SK-N-SH (cell line): ENCODE results near the gene PROX1. TPM values are rescaled to one million over a fixed set of nuclear protein-coding genes. Genes with fewer than 3 reads are reported as not detected.

ENCODE experiments used
- CTCF ChIA-PET: fragments of 300-600, 350-600 bp; formaldehyde crosslinking; extraction: SDS; loops from one replicate; lab custom pipeline; 2021; lab: Yijun Ruan, JAX
- POLR2A ChIA-PET: fragments of 350-600 bp; sonication (Branson Sonifier 250); formaldehyde crosslinking; extraction: SDS; loops from one replicate; lab custom pipeline; 2020; ENCODE audit warnings: antibody characterized with exemption, inconsistent platforms; lab: Yijun Ruan, JAX
- DNase-seq: peaks from one replicate; pipeline ENCODE4 v3.0.0; 2012
- H2AFZ ChIP-seq: fragments of 200-600 bp; sonication (generic); 2 replicates; pipeline ENCODE4 v1.8.1; 2016; ENCODE audit warnings: antibody characterized with exemption, mild to moderate bottlenecking, low read depth
- H3F3A ChIP-seq: fragments of 200-600 bp; sonication (generic); replicated peaks from 2 replicates; pipeline ENCODE3; 2016; ENCODE audit warnings: antibody characterized with exemption, mild to moderate bottlenecking; ENCODE audit not compliant: insufficient read depth
- H3K27ac ChIP-seq, 2 experiments: fragments of 200-500 bp in 1 of 2; fragments of 200-600 bp in 1 of 2; sonication (Bioruptor generic) in 1 of 2; sonication (generic), shearing (Covaris generic) in 1 of 2; 2 replicates each; pipeline versions ENCODE4 v1.5.1 to v1.6.1; 2014 to 2016; ENCODE audit warnings: low read depth in 2 of 2, inconsistent platforms in 1 of 2, low read length in 1 of 2, mild to moderate bottlenecking in 1 of 2, mixed read lengths in 1 of 2
- H3K27me3 ChIP-seq: fragments of 200-600 bp; sonication (generic), shearing (Covaris generic); 2 replicates; pipeline ENCODE4 v1.6.1; 2016; ENCODE audit warnings: mixed run types; ENCODE audit not compliant: insufficient read depth
- H3K36me3 ChIP-seq, 2 experiments: fragments of 200-500 bp in 1 of 2; fragments of 200-600 bp in 1 of 2; sonication (Bioruptor generic) in 1 of 2; sonication (generic) in 1 of 2; replicated peaks in 1 of 2; 2 replicates each; pipeline versions ENCODE3 to v1.5.1; 2014 to 2016; ENCODE audit warnings: low read length in 1 of 2, mild to moderate bottlenecking in 1 of 2; ENCODE audit not compliant: insufficient read depth in 2 of 2, control insufficient read depth in 1 of 2
- H3K4me1 ChIP-seq, 2 experiments: fragments of 200-500 bp in 1 of 2; fragments of 200-600 bp in 1 of 2; sonication (Bioruptor generic) in 1 of 2; sonication (generic), shearing (Covaris generic) in 1 of 2; 2 replicates each; pipeline versions ENCODE4 v1.5.1 to v1.6.1; 2014 to 2016; ENCODE audit warnings: low read depth in 1 of 2, low read length in 1 of 2, mixed run types in 1 of 2; ENCODE audit not compliant: insufficient read depth in 2 of 2, control insufficient read depth in 1 of 2
- H3K4me2 ChIP-seq: fragments of 200-600 bp; sonication (generic), shearing (Covaris generic); 2 replicates; pipeline ENCODE4 v1.6.1; 2017; ENCODE audit warnings: mixed run types
- H3K4me3 ChIP-seq, 2 experiments: fragments of 200-500 bp in 1 of 2; fragments of 200-600 bp in 1 of 2; sonication (Bioruptor generic) in 1 of 2; sonication (generic), shearing (Covaris generic) in 1 of 2; 2 replicates each; pipeline versions ENCODE4 v1.5.1 to v1.8.1; 2014 to 2016; ENCODE audit warnings: low read depth in 2 of 2, inconsistent platforms in 1 of 2, low read length in 1 of 2, mild to moderate bottlenecking in 1 of 2, mixed read lengths in 1 of 2, moderate library complexity in 1 of 2
- H3K79me2 ChIP-seq: fragments of 200-600 bp; sonication (generic); 2 replicates; pipeline ENCODE4 v1.8.1; 2017; ENCODE audit warnings: mild to moderate bottlenecking; ENCODE audit not compliant: insufficient read depth
- H3K9ac ChIP-seq: fragments of 200-600 bp; sonication (generic); 2 replicates; pipeline ENCODE4 v1.6.1; 2017; ENCODE audit warnings: mixed run types
- H3K9me2 ChIP-seq: fragments of 200-600 bp; sonication (generic); 2 replicates; pipeline ENCODE4 v1.6.1; 2017; ENCODE audit warnings: mixed run types
- H3K9me3 ChIP-seq: fragments of 200-600 bp; sonication (generic); 2 replicates; pipeline ENCODE4 v1.6.1; 2017; ENCODE audit warnings: mixed run types, mild to moderate bottlenecking, moderate library complexity
- H4K20me1 ChIP-seq: fragments of 200-600 bp; sonication (generic); 2 replicates; pipeline ENCODE4 v1.6.1; 2017; ENCODE audit warnings: mild to moderate bottlenecking, mixed run types; ENCODE audit not compliant: insufficient read depth
- CHD2 ChIP-seq: fragments of 150-350 bp; IDR thresholded peaks from 2 replicates; pipeline ENCODE4 v1.6.1; 2018; ENCODE audit warnings: low read length; ENCODE audit not compliant: partially characterized antibody
- CTCF ChIP-seq: fragments of 200-600 bp; sonication (generic); IDR thresholded peaks from 2 replicates; pipeline ENCODE4 v1.6.1; 2017; ENCODE audit warnings: antibody characterized with exemption, mild to moderate bottlenecking, moderate library complexity
- ELF1 ChIP-seq: IDR thresholded peaks from 2 replicates; pipeline ENCODE4 v1.4.0; 2012
- EP300 ChIP-seq, 2 experiments: IDR thresholded peaks; 2 replicates each; pipeline versions ENCODE4 v1.4.0 to v1.6.1; 2012; ENCODE audit warnings: borderline replicate concordance in 1 of 2, low read depth in 1 of 2, low read length in 1 of 2
- EZH2phosphoT487 ChIP-seq: fragments of 200-600 bp; sonication (generic); IDR thresholded peaks from 2 replicates; pipeline ENCODE4 v1.6.1; 2017; ENCODE audit warnings: low read depth, mixed run types, mild to moderate bottlenecking, antibody characterized with exemption, moderate library complexity, borderline replicate concordance
- FOXM1 ChIP-seq: IDR thresholded peaks from 2 replicates; pipeline ENCODE4 v1.4.0; 2012; ENCODE audit warnings: low read depth, mild to moderate bottlenecking
- GATA2 ChIP-seq: sonication (generic); formaldehyde crosslinking; IDR thresholded peaks from 2 replicates; pipeline ENCODE4 v1.5.0; 2020; ENCODE audit warnings: mild to moderate bottlenecking, missing genetic modification reagents
- IRF3 ChIP-seq: fragments of 150-350 bp; IDR thresholded peaks from 2 replicates; pipeline ENCODE4 v1.6.1; 2016; ENCODE audit warnings: mild to moderate bottlenecking, low read depth, low read length
- MEF2A ChIP-seq: IDR thresholded peaks from 2 replicates; pipeline ENCODE4 v1.4.0; 2012; ENCODE audit warnings: low read depth, borderline replicate concordance
- POLR2AphosphoS5 ChIP-seq: IDR thresholded peaks from 2 replicates; pipeline ENCODE4 v1.6.1; 2012; ENCODE audit warnings: low read depth, low read length
- RAD21 ChIP-seq: IDR thresholded peaks from 2 replicates; pipeline ENCODE4 v1.6.1; 2012; ENCODE audit warnings: mild to moderate bottlenecking, low read length
- REST ChIP-seq: IDR thresholded peaks from 2 replicates; pipeline ENCODE4 v1.6.1; 2012; ENCODE audit warnings: mild to moderate bottlenecking, low read depth, low read length, moderate library complexity
- RXRA ChIP-seq: IDR thresholded peaks from 2 replicates; pipeline ENCODE4 v1.4.0; 2012; ENCODE audit warnings: low read depth, mild to moderate bottlenecking, borderline replicate concordance
- SMC3 ChIP-seq: IDR thresholded peaks from 2 replicates; pipeline ENCODE4 v1.6.1; 2012; ENCODE audit warnings: low read depth, low read length, improper control_type of control experiment
- TAF1 ChIP-seq: IDR thresholded peaks from 2 replicates; pipeline ENCODE4 v1.6.1; 2012; ENCODE audit warnings: low read depth, mild to moderate bottlenecking, low read length, moderate library complexity, borderline replicate concordance
- TCF12 ChIP-seq: IDR thresholded peaks from 2 replicates; pipeline ENCODE4 v1.4.0; 2012
- WGBS: methylation state at CpG from one replicate; pipeline ENCODE4 v1.1.6; 2017; ENCODE audit warnings: low lambda C conversion rate; 5-methylcytosine and 5-hydroxymethylcytosine counted together
- polyA plus RNA-seq, 3 experiments: library from polyadenylated mRNA; depleted of rRNA; stranded (reverse); fragments of >200 nt; gene quantifications; 2 replicates each; pipeline ENCODE4 v1.2.3, GENCODE V29; 2012

PROX1 gene
- polyA plus RNA-seq, 1 of the 3 experiments (the other 2 are of a cell fraction), result 0.25 TPM

GRCh38 chr1:213977909-213978308 lies 9.9 kb upstream of the PROX1 start (continued):
- TF ChIP-seq ELF1 (no peak), TAF1 (no peak)

GRCh38 chr1:213979751-213980586 lies 7.8 kb upstream of the PROX1 start:
- Histone ChIP-seq H3K79me2 (no peaks in the 10 kb centered on the region), H4K20me1 (no peaks in the 10 kb centered on the region), H3K9me2 (no peaks in the 10 kb centered on the region), H3K4me3 (no peak overlapping the region), H3K9ac (no peak overlapping the region), H3K4me2 (no peak overlapping the region), H3K36me3 (no peaks in the 10 kb centered on the region), H3K27me3 (peaks cover 20% of the 10 kb centered on the region), H2AFZ (no peak overlapping the region), H3K27ac (no peak overlapping the region), H3K9me3 (no peaks in the 10 kb centered on the region), H3K4me1 (peaks cover 0 to 11% of the 10 kb centered on the region in 2 experiments; a peak in 1 of 4 replicates), H3F3A (no peaks in the 10 kb centered on the region)
- POLR2A ChIA-PET, result no interaction called here
- CTCF ChIA-PET, result interaction anchor here (2.6 kb wide), 1 partner anchor 143 kb away, joined by 9 read pairs; no protein-coding TSS in a partner anchor
- TF ChIP-seq TCF12, result no peak
- no peak for TF ChIP-seq CTCF
- no peak for TF ChIP-seq SMC3
- no peak for TF ChIP-seq FOXM1
- TF ChIP-seq RAD21, result no peak
- TF ChIP-seq IRF3, result no peak
- TF ChIP-seq CHD2, result no peak
- TF ChIP-seq EP300 (IDR thresholded peaks at IDR 0.05; ENCODE audit: borderline replicate concordance in 1 of 2, low read depth in 1 of 2, low read length in 1 of 2), result no peak
- TF ChIP-seq MEF2A, result no peak
- TF ChIP-seq REST, result no peak
- no peak for TF ChIP-seq RXRA
- no peak for TF ChIP-seq GATA2 (CRISPR knock-in tag)
- no peak for TF ChIP-seq POLR2AphosphoS5
- no peak for TF ChIP-seq EZH2phosphoT487
- DNase-seq, result no peak
- WGBS, result 81% methylated on average over 36 of the region's 48 CpGs
